GM11168 (cell line): ENCODE results near the gene RAB20.
"Not testable (repeated sequence)": the region's sequence is repeated elsewhere in the genome, so short reads cannot be mapped to it uniquely, and the experiment has no call there.

Experiments used
- in situ Hi-C: fragments of 300-500 bp; cut with MboI; formaldehyde crosslinking; loops from one replicate; pipeline ENCODE4 v1.12.0; 2022; ENCODE audit warnings: low sequenced_read_pairs; ENCODE audit not compliant: unreplicated experiment

The RAB20 gene

GRCh38 chr13:110533771-110534670 lies 27.5 kb downstream of the RAB20 start:
- in situ Hi-C loops, result no loop called here

GRCh38 chr13:110532258-110532657 lies 29.3 kb downstream of the RAB20 start:
- in situ Hi-C loops, result not testable (repeated sequence)

GRCh38 chr13:110531671-110532083 lies 29.8 kb downstream of the RAB20 start:
- in situ Hi-C loops, result no loop called here

- in situ Hi-C loops, result no loop called here
Observed at GRCh38 chr13:110531100-110531499, 30.4 kb downstream of the RAB20 start.

GRCh38 chr13:110529522-110530311 lies 31.8 kb downstream of the RAB20 start:
- in situ Hi-C loops, result no loop called here

- in situ Hi-C loops, result no loop called here
Observed at GRCh38 chr13:110528911-110529310, 32.6 kb downstream of the RAB20 start.

- in situ Hi-C loops, result no loop called here
Observed at GRCh38 chr13:110528371-110528770, 33.2 kb downstream of the RAB20 start.

- in situ Hi-C loops, result no loop called here
Observed at GRCh38 chr13:110525328-110526319, 35.9 kb downstream of the RAB20 start.

- in situ Hi-C loops, result no loop called here
Observed at GRCh38 chr13:110524541-110525257, 36.8 kb downstream of the RAB20 start.

- in situ Hi-C loops, result no loop called here
Observed at GRCh38 chr13:110523838-110524540, 37.5 kb downstream of the RAB20 start.

- in situ Hi-C loops, result no loop called here
Observed at GRCh38 chr13:110523180-110523579, 38.3 kb downstream of the RAB20 start.

- in situ Hi-C loops, result no loop called here
Observed at GRCh38 chr13:110522721-110523120, 38.8 kb downstream of the RAB20 start.

- in situ Hi-C loops, result no loop called here
Observed at GRCh38 chr13:110521946-110522345, 39.6 kb downstream of the RAB20 start.

GRCh38 chr13:110521296-110521680 lies 40.2 kb downstream of the RAB20 start:
- in situ Hi-C loops, result no loop called here

- in situ Hi-C loops, result no loop called here
Observed at GRCh38 chr13:110520431-110521295, 40.9 kb downstream of the RAB20 start.

GRCh38 chr13:110519506-110519905 lies 42.0 kb downstream of the RAB20 start:
- in situ Hi-C loops, result no loop called here

GRCh38 chr13:110519046-110519445 lies 42.5 kb downstream of the RAB20 start:
- in situ Hi-C loops, result no loop called here

GRCh38 chr13:110518571-110518970 lies 43.0 kb downstream of the RAB20 start:
- in situ Hi-C loops, result no loop called here
